HEK293T (cell line): ENCODE data around the gene ZNF236.

Experiments
- ARNT ChIP-seq: fragments of 450-650 bp; IDR thresholded peaks from 2 replicates; pipeline ENCODE4 v1.6.1; 2017; ENCODE audit warnings: mild to moderate bottlenecking
- BHLHE40 ChIP-seq: fragments of 450-650 bp; IDR thresholded peaks from 2 replicates; pipeline ENCODE4 v1.6.1; 2016; ENCODE audit warnings: mild to moderate bottlenecking, moderate library complexity, borderline replicate concordance
- CTBP1 ChIP-seq: fragments of 450-650 bp; IDR thresholded peaks from 2 replicates; pipeline ENCODE4 v1.6.1; 2016; ENCODE audit warnings: borderline replicate concordance
- ELF4 ChIP-seq: fragments of 450-650 bp; IDR thresholded peaks from 2 replicates; pipeline ENCODE4 v1.6.1; 2017; ENCODE audit warnings: antibody characterized with exemption
- FOXA1 ChIP-seq: fragments of 450-650 bp; IDR thresholded peaks from 2 replicates; pipeline ENCODE4 v1.6.1; 2016; ENCODE audit warnings: mild to moderate bottlenecking
- FOXK2 ChIP-seq: fragments of 450-650 bp; IDR thresholded peaks from 2 replicates; pipeline ENCODE4 v1.6.1; 2016; ENCODE audit warnings: mild to moderate bottlenecking
- FOXM1 ChIP-seq: fragments of 450-650 bp; IDR thresholded peaks from 2 replicates; pipeline ENCODE4 v1.6.1; 2017; ENCODE audit warnings: mild to moderate bottlenecking, borderline replicate concordance
- LEF1 ChIP-seq: fragments of 450-650 bp; IDR thresholded peaks from 2 replicates; pipeline ENCODE4 v1.6.1; 2017; ENCODE audit warnings: mild to moderate bottlenecking, borderline replicate concordance
- SP1 ChIP-seq: fragments of 450-650 bp; IDR thresholded peaks from 2 replicates; pipeline ENCODE4 v1.6.1; 2017
- TARDBP ChIP-seq: fragments of 450-650 bp; IDR thresholded peaks from 2 replicates; pipeline ENCODE4 v1.6.1; 2016
- TF ChIP-seq, protein P1 (sequence below): fragments of 450-650 bp; IDR thresholded peaks from 2 replicates; pipeline ENCODE4 v1.6.1; 2016

DNA sequence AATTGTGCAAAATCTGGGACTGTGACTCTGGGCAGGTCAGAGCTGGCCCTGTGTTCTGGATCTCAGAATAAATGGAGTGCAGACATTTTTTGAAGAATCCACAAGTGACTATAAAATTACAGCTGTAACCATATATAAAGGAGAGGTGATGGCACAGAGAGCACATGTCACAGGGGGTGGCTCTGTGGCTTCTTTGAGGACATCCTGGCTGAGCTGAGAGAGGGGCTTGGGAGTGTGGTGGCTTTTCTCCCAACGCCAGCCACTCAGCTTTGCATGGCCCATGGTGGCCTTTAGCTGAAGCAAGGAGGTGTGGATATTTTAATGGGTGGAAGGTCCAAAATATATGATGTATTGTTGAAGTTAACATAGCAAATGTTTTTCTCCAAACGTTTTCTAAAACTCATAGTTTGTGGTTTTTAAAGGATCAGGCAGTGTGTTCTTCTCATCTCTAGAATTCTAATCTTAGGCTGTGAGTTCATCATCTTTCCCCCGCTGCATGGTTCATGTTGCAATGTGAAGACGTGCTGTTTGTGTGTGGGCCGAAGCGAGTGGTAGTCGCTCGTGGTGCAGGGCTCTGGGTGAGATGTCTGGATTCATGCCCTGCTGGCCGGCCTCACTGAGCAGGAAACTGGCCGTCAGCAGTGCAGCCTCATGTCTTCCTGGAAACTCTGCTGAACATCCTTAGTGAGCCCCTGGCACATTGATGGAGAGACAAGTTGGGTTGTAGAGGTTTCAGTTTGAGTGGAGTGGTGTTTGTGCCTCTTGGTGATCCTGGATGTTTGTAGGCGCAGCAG, 109.9 kb downstream of the ZNF236 start:
- TF ChIP-seq ARNT = no peak
- TF ChIP-seq FOXM1 = no peak
- TF ChIP-seq TARDBP = no peak
- TF ChIP-seq SP1 = no peak
- TF ChIP-seq CTBP1 = no peak
- TF ChIP-seq, protein P1, sequence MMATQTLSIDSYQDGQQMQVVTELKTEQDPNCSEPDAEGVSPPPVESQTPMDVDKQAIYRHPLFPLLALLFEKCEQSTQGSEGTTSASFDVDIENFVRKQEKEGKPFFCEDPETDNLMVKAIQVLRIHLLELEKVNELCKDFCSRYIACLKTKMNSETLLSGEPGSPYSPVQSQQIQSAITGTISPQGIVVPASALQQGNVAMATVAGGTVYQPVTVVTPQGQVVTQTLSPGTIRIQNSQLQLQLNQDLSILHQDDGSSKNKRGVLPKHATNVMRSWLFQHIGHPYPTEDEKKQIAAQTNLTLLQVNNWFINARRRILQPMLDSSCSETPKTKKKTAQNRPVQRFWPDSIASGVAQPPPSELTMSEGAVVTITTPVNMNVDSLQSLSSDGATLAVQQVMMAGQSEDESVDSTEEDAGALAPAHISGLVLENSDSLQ = no peak
- TF ChIP-seq FOXA1 = no peak
- TF ChIP-seq BHLHE40 = no peak
- no peak for TF ChIP-seq FOXK2
- TF ChIP-seq LEF1 = no peak
- TF ChIP-seq ELF4 = no peak
